Tibial nerve (tissue), 3 donors: ENCODE data around the gene TBC1D8.

ENCODE experiments used
- CTCF ChIP-seq, 5 experiments: fragments of 200-600 bp in 3 of 5; fragments of 450-650 bp in 2 of 5; sonication (generic) in 3 of 5; IDR thresholded peaks; one replicate each; pipeline ENCODE4 v1.5.1; 2016 to 2019; ENCODE audit warnings: antibody characterized with exemption in 5 of 5, mild to moderate bottlenecking in 3 of 5, moderate library complexity in 2 of 5
- POLR2A ChIP-seq, 2 donors: fragments of 450-650 bp; IDR thresholded peaks; one replicate each; pipeline ENCODE4 v1.6.1; 2017; ENCODE audit warnings: antibody characterized with exemption in 2 of 2, mild to moderate bottlenecking in 2 of 2, moderate library complexity in 2 of 2

- TF ChIP-seq CTCF (IDR thresholded peaks at IDR 0.05): no peak
- TF ChIP-seq POLR2A (IDR thresholded peaks at IDR 0.05): no peak
These were observed 9.0 kb downstream of the TBC1D8 start for GRCh38 chr2:101142163-101142562.
